Activated CD8-positive, alpha-beta memory T cell treated with anti-CD3 and anti-CD28 coated beads for 4 hours (primary cell): ENCODE measurements around the gene SPTB.
"Not testable (repeated sequence)": the region's sequence is repeated elsewhere in the genome, so short reads cannot be mapped to it uniquely, and the experiment has no call there.

Source experiments
- DNase-seq, 2 donors: peaks; one replicate each; pipeline ENCODE4 v3.0.0-alpha.2; 2020; ENCODE audit warnings: low read depth in 2 of 2

The SPTB gene

GRCh38 chr14:64821651-64822050 lies 58.1 kb downstream of the SPTB start:
- no peak for DNase-seq

- no peak for DNase-seq
Measured at GRCh38 chr14:64818151-64818550, 61.6 kb downstream of the SPTB start.

GRCh38 chr14:64817631-64818030 lies 62.1 kb downstream of the SPTB start:
- no peak for DNase-seq

GRCh38 chr14:64816221-64816783 lies 63.4 kb downstream of the SPTB start:
- no peak for DNase-seq

- no peak for DNase-seq
Measured at GRCh38 chr14:64815257-64815656, 64.5 kb downstream of the SPTB start.

- DNase-seq = no peak
Measured at GRCh38 chr14:64812412-64812811, 67.3 kb downstream of the SPTB start.

GRCh38 chr14:64811676-64812075 lies 68.0 kb downstream of the SPTB start:
- DNase-seq = no peak

- DNase-seq = no peak
Measured at GRCh38 chr14:64808449-64808848, 71.3 kb downstream of the SPTB start.

- DNase-seq = no peak
Measured at GRCh38 chr14:64807551-64807950, 72.2 kb downstream of the SPTB start.

- no peak for DNase-seq
Measured at GRCh38 chr14:64806862-64807495, 72.7 kb downstream of the SPTB start.

- no peak for DNase-seq
Measured at GRCh38 chr14:64806202-64806861, 73.4 kb downstream of the SPTB start.

- not testable (repeated sequence) for DNase-seq
Measured at GRCh38 chr14:64805646-64806045, 74.1 kb downstream of the SPTB start.

GRCh38 chr14:64804754-64805260 lies 74.9 kb downstream of the SPTB start:
- no peak for DNase-seq

- DNase-seq = no peak
Measured at GRCh38 chr14:64801800-64802199, 77.9 kb downstream of the SPTB start.

GRCh38 chr14:64801046-64801445 lies 78.7 kb downstream of the SPTB start:
- no peak for DNase-seq

- DNase-seq = no peak
Measured at GRCh38 chr14:64800000-64800399, 79.7 kb downstream of the SPTB start.

GRCh38 chr14:64799555-64799954 lies 80.2 kb downstream of the SPTB start:
- no peak for DNase-seq

GRCh38 chr14:64796369-64796768 lies 83.3 kb downstream of the SPTB start:
- no peak for DNase-seq

- DNase-seq = no peak
Measured at GRCh38 chr14:64795921-64796320, 83.8 kb downstream of the SPTB start.

GRCh38 chr14:64795211-64795610 lies 84.5 kb downstream of the SPTB start:
- no peak for DNase-seq

GRCh38 chr14:64792871-64793560 lies 86.7 kb downstream of the SPTB start:
- no peak for DNase-seq

- no peak for DNase-seq
Measured at GRCh38 chr14:64792231-64792630, 87.5 kb downstream of the SPTB start.

- DNase-seq = no peak
Measured at GRCh38 chr14:64790478-64790877, 89.2 kb downstream of the SPTB start.
